ENCODE results near the gene EEF1AKMT2. TPM values are rescaled to one million over a fixed set of nuclear protein-coding genes. Genes with fewer than 3 reads are reported as not detected.

Gene EEF1AKMT2
- total RNA-seq, 3 donors from 2014 or later (not counting 1 experiment from before 2014, with no cell fraction given) = 12.5 to 20.6 (median 20.1) TPM

- H3K27me3 Mint-ChIP-seq (ENCODE audit: low read depth in 2 of 2) = no peaks in the 10 kb centered on the region
- ATAC-seq (peak; percentile 34 to 60 (median 41)), DNase-seq (peak; percentile 56 to 91)
- H3K9me3 Mint-ChIP-seq = no peaks in the 10 kb centered on the region
- no peaks in the 10 kb centered on the region for H3K36me3 Mint-ChIP-seq
- TF ChIP-seq, protein P1, sequence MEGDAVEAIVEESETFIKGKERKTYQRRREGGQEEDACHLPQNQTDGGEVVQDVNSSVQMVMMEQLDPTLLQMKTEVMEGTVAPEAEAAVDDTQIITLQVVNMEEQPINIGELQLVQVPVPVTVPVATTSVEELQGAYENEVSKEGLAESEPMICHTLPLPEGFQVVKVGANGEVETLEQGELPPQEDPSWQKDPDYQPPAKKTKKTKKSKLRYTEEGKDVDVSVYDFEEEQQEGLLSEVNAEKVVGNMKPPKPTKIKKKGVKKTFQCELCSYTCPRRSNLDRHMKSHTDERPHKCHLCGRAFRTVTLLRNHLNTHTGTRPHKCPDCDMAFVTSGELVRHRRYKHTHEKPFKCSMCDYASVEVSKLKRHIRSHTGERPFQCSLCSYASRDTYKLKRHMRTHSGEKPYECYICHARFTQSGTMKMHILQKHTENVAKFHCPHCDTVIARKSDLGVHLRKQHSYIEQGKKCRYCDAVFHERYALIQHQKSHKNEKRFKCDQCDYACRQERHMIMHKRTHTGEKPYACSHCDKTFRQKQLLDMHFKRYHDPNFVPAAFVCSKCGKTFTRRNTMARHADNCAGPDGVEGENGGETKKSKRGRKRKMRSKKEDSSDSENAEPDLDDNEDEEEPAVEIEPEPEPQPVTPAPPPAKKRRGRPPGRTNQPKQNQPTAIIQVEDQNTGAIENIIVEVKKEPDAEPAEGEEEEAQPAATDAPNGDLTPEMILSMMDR (IDR thresholded peaks at IDR 0.05) = peak; percentile 62
- H3K36me3 ChIP-seq (ENCODE audit: control insufficient read depth, insufficient read depth, low read length) = no peaks in the 10 kb centered on the region
- H3K27ac ChIP-seq (ENCODE audit: low read length) = peak overlapping the region; percentile 91
- no peak overlapping the region for H3K4me3 ChIP-seq (ENCODE audit: low read length)
- peak overlapping the region; percentile 65 for H3K4me3 Mint-ChIP-seq
- peak overlapping the region; percentile 99 for H3K27ac Mint-ChIP-seq
- intact Hi-C loops (cut with micrococcal nuclease) = loop anchor here (1.0 to 5.0 kb wide), 4 partner anchors 22 to 107 kb away; no protein-coding TSS in a partner anchor
- no peaks in the 10 kb centered on the region for H3K27me3 ChIP-seq (ENCODE audit: control insufficient read depth, insufficient read depth, low read length)
- H3K4me1 ChIP-seq (ENCODE audit: control insufficient read depth, insufficient read depth, low read length) = peaks cover 91% of the 10 kb centered on the region
- 1% methylated on average over 7 of the region's 8 CpGs for WGBS (ENCODE audit: insufficient coverage)
- H3K4me1 Mint-ChIP-seq = peaks cover 92 to 97% of the 10 kb centered on the region in 2 donors
- H3K9me3 ChIP-seq (ENCODE audit: control insufficient read depth, insufficient read depth, low read length) = no peaks in the 10 kb centered on the region
Measured at GRCh38 chr10:124719213-124719851, 72.4 kb downstream of the EEF1AKMT2 start.

DNA sequence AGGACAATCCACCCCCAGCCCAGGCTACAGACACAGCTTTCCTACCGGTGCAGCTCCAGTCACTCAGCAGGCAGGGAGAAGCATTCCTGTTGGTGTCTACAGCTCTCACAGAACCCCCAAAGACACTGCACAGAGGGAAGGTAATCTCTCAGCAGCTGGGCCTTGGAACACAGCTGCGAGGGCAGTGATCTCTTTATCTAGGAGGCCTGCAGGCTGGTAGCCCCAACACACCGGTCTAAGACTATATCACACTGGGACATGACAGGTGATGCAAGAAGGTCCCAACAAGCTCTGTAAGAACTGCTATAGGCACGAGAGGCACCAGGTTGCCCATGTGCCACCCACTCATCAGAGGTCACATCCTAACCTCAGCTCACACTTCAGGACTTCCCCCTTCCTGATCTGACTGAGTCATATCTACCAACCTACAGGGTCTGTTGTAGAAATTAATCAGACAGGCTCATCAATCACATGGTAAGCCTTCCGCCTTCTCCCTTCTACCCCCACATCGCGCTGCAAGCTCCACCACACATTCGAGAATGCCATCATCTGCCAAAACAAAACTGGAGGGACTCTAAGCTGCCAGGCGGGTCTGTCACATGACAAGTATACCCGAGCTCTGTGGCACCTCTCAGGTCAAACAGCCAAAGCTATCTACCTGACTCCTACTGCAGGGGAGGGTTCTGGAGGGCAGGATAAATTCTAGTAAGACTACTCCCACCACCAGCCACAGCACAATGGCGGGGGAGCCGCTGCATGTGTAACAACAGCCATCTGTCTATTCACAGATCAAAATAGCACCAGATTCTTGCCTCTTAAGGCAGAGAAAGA, 73.6 kb downstream of the EEF1AKMT2 start:
- H3K36me3 Mint-ChIP-seq = no peaks in the 10 kb centered on the region
- 11% methylated on average over 10 of the region's 12 CpGs for WGBS (ENCODE audit: insufficient coverage)
- intact Hi-C loops (cut with micrococcal nuclease) = loop anchor here (1.0 to 5.0 kb wide), 5 partner anchors 10 to 106 kb away; no protein-coding TSS in a partner anchor

GRCh38 chr10:124717041-124717757, 74.5 kb downstream of the EEF1AKMT2 start:
- Mint-ChIP-seq H3K9me3 (no peaks in the 10 kb centered on the region), H3K27ac (peak overlapping the region; percentile 99), H3K36me3 (no peaks in the 10 kb centered on the region), H3K27me3 (ENCODE audit: low read depth in 2 of 2) (no peaks in the 10 kb centered on the region), H3K4me3 (peak overlapping the region; percentile 13), H3K4me1 (peaks cover 89 to 97% of the 10 kb centered on the region in 2 donors)
- Histone ChIP-seq H3K27ac (ENCODE audit: low read length) (peak overlapping the region; percentile 91), H3K36me3 (ENCODE audit: control insufficient read depth, insufficient read depth, low read length) (no peaks in the 10 kb centered on the region), H3K27me3 (ENCODE audit: control insufficient read depth, insufficient read depth, low read length) (no peaks in the 10 kb centered on the region), H3K4me3 (ENCODE audit: low read length) (no peak overlapping the region), H3K9me3 (ENCODE audit: control insufficient read depth, insufficient read depth, low read length) (no peaks in the 10 kb centered on the region), H3K4me1 (ENCODE audit: control insufficient read depth, insufficient read depth, low read length) (peaks cover 90% of the 10 kb centered on the region)
- ATAC-seq (no peak), DNase-seq (no peak)
- intact Hi-C loops (cut with micrococcal nuclease) = loop anchor here (5.0 kb wide), 1 partner anchor 105 kb away; no protein-coding TSS in a partner anchor
- WGBS (ENCODE audit: insufficient coverage) = 84% methylated on average over 8 of the region's 9 CpGs
- TF ChIP-seq, protein P1 (IDR thresholded peaks at IDR 0.05) = no peak

More for the DNA sequence above, 73.6 kb downstream of the EEF1AKMT2 start:
- ATAC-seq (peak; percentile 66 to 85 (median 80)), DNase-seq (peak; percentile 70 to 93)
- Histone ChIP-seq H3K27me3 (ENCODE audit: control insufficient read depth, insufficient read depth, low read length) (no peaks in the 10 kb centered on the region), H3K4me3 (ENCODE audit: low read length) (no peak overlapping the region), H3K4me1 (ENCODE audit: control insufficient read depth, insufficient read depth, low read length) (peaks cover 91% of the 10 kb centered on the region), H3K9me3 (ENCODE audit: control insufficient read depth, insufficient read depth, low read length) (no peaks in the 10 kb centered on the region), H3K27ac (ENCODE audit: low read length) (peak overlapping the region; percentile 91), H3K36me3 (ENCODE audit: control insufficient read depth, insufficient read depth, low read length) (no peaks in the 10 kb centered on the region)
- peak overlapping the region; percentile 65 for H3K4me3 Mint-ChIP-seq
- TF ChIP-seq, protein P1 (IDR thresholded peaks at IDR 0.05) = no peak
- H3K27ac Mint-ChIP-seq = peak overlapping the region; percentile 99
- no peaks in the 10 kb centered on the region for H3K27me3 Mint-ChIP-seq (ENCODE audit: low read depth in 2 of 2)
- peaks cover 91 to 97% of the 10 kb centered on the region in 2 donors for H3K4me1 Mint-ChIP-seq
- no peaks in the 10 kb centered on the region for H3K9me3 Mint-ChIP-seq
